Heart left ventricle (tissue), 16 donors: Measurements from ENCODE around the gene TIPARP. TPM values are rescaled to one million over a fixed set of nuclear protein-coding genes. Genes with fewer than 3 reads are reported as not detected.
A peak's percentile ranks its signal among the peaks of the same experiment; 100 is the strongest.

ENCODE experiments used
- ATAC-seq, 4 donors: fragments of 200-7000 bp; cut with Tn5 transposase; one replicate each; pipeline ENCODE4 v1.9.1; 2020 to 2022; ENCODE audit warnings: moderate library complexity in 4 of 4, mild to moderate bottlenecking in 3 of 4, moderate number of reproducible peaks in 1 of 4
- DNase-seq, 5 donors: peaks; one replicate each; pipeline ENCODE4 v3.0.0-alpha.2; 2020
- H3K27ac ChIP-seq, 12 donors: fragments of 200-600 bp; sonication (generic) in 4 of 12; one replicate each; pipeline versions ENCODE4 v1.5.0 to v1.8.0; 2016 to 2022; ENCODE audit warnings: mild to moderate bottlenecking in 2 of 12
- H3K27me3 ChIP-seq, 9 donors: fragments of 200-600 bp; sonication (generic) in 2 of 9; one replicate each; pipeline versions ENCODE4 v1.5.1 to v1.8.0; 2016 to 2022; ENCODE audit warnings: mild to moderate bottlenecking in 3 of 9
- H3K36me3 ChIP-seq, 9 donors: fragments of 200-600 bp; sonication (generic) in 2 of 9; one replicate each; pipeline versions ENCODE4 v1.5.0 to v1.8.0; 2018 to 2022; ENCODE audit warnings: mild to moderate bottlenecking in 2 of 9
- H3K4me1 ChIP-seq, 12 donors: fragments of 200-600 bp; sonication (generic) in 4 of 12; one replicate each; pipeline versions ENCODE4 v1.5.0 to v1.8.0; 2016 to 2022; ENCODE audit warnings: mild to moderate bottlenecking in 3 of 12
- H3K4me3 ChIP-seq, 12 donors: fragments of 200-600 bp; sonication (generic) in 4 of 12; one replicate each; pipeline versions ENCODE4 v1.5.0 to v1.8.0; 2017 to 2022; ENCODE audit warnings: mild to moderate bottlenecking in 9 of 12, moderate library complexity in 4 of 12
- H3K9me3 ChIP-seq, 12 donors: fragments of 200-600 bp; sonication (generic) in 4 of 12; one replicate each; pipeline versions ENCODE4 v1.5.0 to v1.8.0; 2016 to 2022; ENCODE audit warnings: mild to moderate bottlenecking in 1 of 12
- CTCF ChIP-seq, 12 donors: fragments of 200-600 bp; sonication (generic) in 4 of 12; IDR thresholded peaks; one replicate each; pipeline versions ENCODE4 v1.5.0 to v1.8.0; 2018 to 2022; ENCODE audit warnings: antibody characterized with exemption in 12 of 12, mild to moderate bottlenecking in 5 of 12
- POLR2A ChIP-seq, 2 donors: fragments of 450-650 bp; IDR thresholded peaks; one replicate each; pipeline ENCODE4 v1.6.1; 2017; ENCODE audit warnings: antibody characterized with exemption in 2 of 2, mild to moderate bottlenecking in 2 of 2, moderate library complexity in 2 of 2
- WGBS, 4 donors: extraction: QIAGEN DNeasy Blood & Tissue Kit in 2 of 4; methylation state at CpG; one replicate each; pipeline versions ENCODE4 v1.1.5 to v1.1.7; 2013 to 2018; 5-methylcytosine and 5-hydroxymethylcytosine counted together
- intact Hi-C, 10 donors: fragments of 100-400 bp; cut with DNase I; formaldehyde crosslinking; loops; one replicate each; pipeline versions ENCODE4 v1.11.1 to v1.14.2; 2022
- polyA plus RNA-seq, 2 donors: library from polyadenylated mRNA; stranded (reverse); fragments of 200-250 nt; gene quantifications; one replicate each; pipeline ENCODE4 v1.2.3, GENCODE V29; 2013
- total RNA-seq, 9 donors: library from RNA; depleted of rRNA in 2 of 9; stranded (reverse); fragments of >200 nt in 2 of 9; fragmentation: NEBNext Ultra II Directional in 3 of 9; extraction: Animal tissue kit (Norgen Biotek cat#: 25700) in 3 of 9; gene quantifications; one replicate each; pipeline versions ENCODE4 v1.1.0 to v1.2.4, GENCODE V29; 2016 to 2023
- donor health status: ischemic (EF 13 %, LVEDD 7.1; RV severe dilation, severe dysfunction).
- donor health status: healthy with polysubstance abuse.
- donor health status: DM: no; HTN: yes; CAD: no.
- donor health status: DM: no; HTN: no; CAD: no.
- donor health status: ischemic (EF 25% LVEDD 6.9; RV normal size, moderate dysfunction).
- donor health status: ischemic (EF 25% LVEDD 5.7; RV mildly dilated, moderate dysfunction).
- donor health status: healthy.
- donor health status: DM: yes; HTN: yes; CAD: no.
- donor health status: ischemic (EF 35%, LVEDD 5.7; RV mildly dilated, moderate dysfunction).
- donor health status: nonischemic (EF 11% LVEDD 7.7; RV severe dilation, severe dysfunction).
- donor health status: DM: yes; HTN: yes; CAD: no.
- donor health status: PGD.
- donor health status: ischemic (EF 29% LVEDD 5.4; RV normal size, mild dysfunction).
- donor health status: nonischemic (EF 23%, LVEDD 6.1; RV moderate dilation, normal function).

TIPARP gene
- total and polyA plus RNA-seq, 11 donors: 12.8 to 46.8 (median 33.8) TPM

GRCh38 chr3:156694536-156694935 is 20.1 kb downstream of the TIPARP start:
- no peak overlapping the region for H3K4me3 ChIP-seq
- no peak overlapping the region for H3K27ac ChIP-seq
- H3K27me3 ChIP-seq: no peaks in the 10 kb centered on the region
- peaks cover 0 to 50% (median 28%) of the 10 kb centered on the region in 12 donors for H3K4me1 ChIP-seq
- H3K9me3 ChIP-seq: no peaks in the 10 kb centered on the region
- intact Hi-C loops: loop anchor here in 1 of 10 donors (10.0 kb wide), 1 partner anchor 110 kb away; no protein-coding TSS in a partner anchor
- ATAC-seq: no peak
- no peak for TF ChIP-seq POLR2A (IDR thresholded peaks at IDR 0.05)
- no peak for TF ChIP-seq CTCF (IDR thresholded peaks at IDR 0.05)
- peaks cover 0 to 58% (median 50%) of the 10 kb centered on the region in 9 donors for H3K36me3 ChIP-seq
- DNase-seq: no peak

GRCh38 chr3:156702367-156702766 is 28.0 kb downstream of the TIPARP start:
- Histone ChIP-seq H3K4me1 (peaks cover 0 to 24% (median 0%) of the 10 kb centered on the region in 12 donors), H3K4me3 (no peak overlapping the region), H3K27me3 (no peaks in the 10 kb centered on the region), H3K27ac (no peak overlapping the region), H3K36me3 (peaks cover 0 to 70% (median 61%) of the 10 kb centered on the region in 9 donors), H3K9me3 (no peaks in the 10 kb centered on the region)
- DNase-seq (no peak), ATAC-seq (peak in 2 of 4 donors; percentile 22 to 40)
- 68 to 76% (median 70%) methylated on average over 1 of the region's 1 CpG for WGBS, 4 donors
- intact Hi-C loops: no loop called here
- TF ChIP-seq CTCF (IDR thresholded peaks at IDR 0.05) (no peak), POLR2A (IDR thresholded peaks at IDR 0.05) (no peak)

GRCh38 chr3:156704370-156705036 is 30.1 kb downstream of the TIPARP start:
- no peaks in the 10 kb centered on the region for H3K27me3 ChIP-seq
- no peak for DNase-seq
- intact Hi-C loops: no loop called here
- H3K9me3 ChIP-seq: no peaks in the 10 kb centered on the region
- no peak overlapping the region for H3K4me3 ChIP-seq
- no peak for ATAC-seq
- TF ChIP-seq CTCF (IDR thresholded peaks at IDR 0.05) (no peak), POLR2A (IDR thresholded peaks at IDR 0.05) (no peak)
- peak overlapping the region in 1 of 12 donors; percentile 11 for H3K27ac ChIP-seq
- peaks cover 0 to 24% (median 3%) of the 10 kb centered on the region in 12 donors for H3K4me1 ChIP-seq
- WGBS, 4 donors: 87 to 90% (median 90%) methylated on average over 4 of the region's 4 CpGs
- peaks cover 0 to 75% (median 61%) of the 10 kb centered on the region in 9 donors for H3K36me3 ChIP-seq

GRCh38 chr3:156705761-156706616 is 31.6 kb downstream of the TIPARP start:
- WGBS, 4 donors: 73 to 74% (median 74%) methylated on average over 3 of the region's 3 CpGs

More at GRCh38 chr3:156705761-156706616, 31.6 kb downstream of the TIPARP start:
- no peaks in the 10 kb centered on the region for H3K9me3 ChIP-seq
- ATAC-seq (no peak), DNase-seq (no peak)
- no peaks in the 10 kb centered on the region for H3K27me3 ChIP-seq
- intact Hi-C loops: no loop called here
- TF ChIP-seq CTCF (IDR thresholded peaks at IDR 0.05): no peak
- no peak for TF ChIP-seq POLR2A (IDR thresholded peaks at IDR 0.05)
- peaks cover 0 to 81% (median 60%) of the 10 kb centered on the region in 9 donors for H3K36me3 ChIP-seq
- peaks cover 0 to 24% (median 3%) of the 10 kb centered on the region in 12 donors for H3K4me1 ChIP-seq
- peak overlapping the region in 1 of 12 donors; percentile 11 for H3K27ac ChIP-seq
- H3K4me3 ChIP-seq: no peak overlapping the region
